ENCODE measurements around the gene HELZ. TPM values are rescaled to one million over a fixed set of nuclear protein-coding genes. Genes with fewer than 3 reads are reported as not detected.
A peak's percentile ranks its signal among the peaks of the same experiment; 100 is the strongest.
"Not testable (repeated sequence)": the region's sequence is repeated elsewhere in the genome, so short reads cannot be mapped to it uniquely, and the experiment has no call there.

Gene HELZ
- total RNA-seq: 19.9 TPM

- peak; percentile 52 for ATAC-seq
These were observed at the start of gene HELZ for GRCh38 chr17:67245073-67245693. HELZ (minus strand) TSS chr17:67245196; CDS start chr17:67218804, 26,392 bp downstream.

- peak; percentile 79 for ATAC-seq
These were observed 48.5 kb upstream of the HELZ start for GRCh38 chr17:67293251-67294203.

- no peak for ATAC-seq
These were observed 45.8 kb upstream of the HELZ start for GRCh38 chr17:67290711-67291291.

GRCh38 chr17:67290244-67290643 lies 45.2 kb upstream of the HELZ start:
- no peak for ATAC-seq

GRCh38 chr17:67289181-67289876 lies 44.3 kb upstream of the HELZ start:
- peak; percentile 13 for ATAC-seq

- not testable (repeated sequence) for ATAC-seq
These were observed 41.8 kb upstream of the HELZ start for GRCh38 chr17:67286826-67287225.

- no peak for ATAC-seq
These were observed 40.4 kb upstream of the HELZ start for GRCh38 chr17:67285360-67285759.

- ATAC-seq: no peak
These were observed 38.9 kb upstream of the HELZ start for GRCh38 chr17:67283731-67284516.

GRCh38 chr17:67281743-67282142 lies 36.7 kb upstream of the HELZ start:
- peak; percentile 81 for ATAC-seq

GRCh38 chr17:67281053-67281452 lies 36.1 kb upstream of the HELZ start:
- ATAC-seq: no peak

GRCh38 chr17:67280279-67280678 lies 35.3 kb upstream of the HELZ start:
- ATAC-seq: peak; percentile 66

GRCh38 chr17:67279115-67279514 lies 34.1 kb upstream of the HELZ start:
- ATAC-seq: no peak

- ATAC-seq: peak; percentile 52
These were observed 33.4 kb upstream of the HELZ start for GRCh38 chr17:67278363-67278762.

GRCh38 chr17:67276075-67276474 lies 31.1 kb upstream of the HELZ start:
- ATAC-seq: no peak

GRCh38 chr17:67274466-67274865 lies 29.5 kb upstream of the HELZ start:
- ATAC-seq: no peak

- no peak for ATAC-seq
These were observed 28.9 kb upstream of the HELZ start for GRCh38 chr17:67273900-67274299.

- no peak for ATAC-seq
These were observed 27.5 kb upstream of the HELZ start for GRCh38 chr17:67272312-67273047.

- not testable (repeated sequence) for ATAC-seq
These were observed 26.2 kb upstream of the HELZ start for GRCh38 chr17:67271187-67271586.

GRCh38 chr17:67270416-67270815 lies 25.4 kb upstream of the HELZ start:
- no peak for ATAC-seq

- ATAC-seq: no peak
These were observed 21.5 kb upstream of the HELZ start for GRCh38 chr17:67266496-67266895.

- ATAC-seq: no peak
These were observed 20.5 kb upstream of the HELZ start for GRCh38 chr17:67265436-67266019.

All from esophagus mucosa (tissue), 1 donor.